GM19025 (cell line): ENCODE measurements around the gene GPD1L.

Experiments
- ATAC-seq: cut with Tn5 transposase; IDR thresholded peaks from one replicate; pipeline ENCODE4 v1.9.1; 2021; ENCODE audit warnings: mild to moderate bottlenecking, low read depth, moderate library complexity; ENCODE audit not compliant: unreplicated experiment

Gene GPD1L

DNA sequence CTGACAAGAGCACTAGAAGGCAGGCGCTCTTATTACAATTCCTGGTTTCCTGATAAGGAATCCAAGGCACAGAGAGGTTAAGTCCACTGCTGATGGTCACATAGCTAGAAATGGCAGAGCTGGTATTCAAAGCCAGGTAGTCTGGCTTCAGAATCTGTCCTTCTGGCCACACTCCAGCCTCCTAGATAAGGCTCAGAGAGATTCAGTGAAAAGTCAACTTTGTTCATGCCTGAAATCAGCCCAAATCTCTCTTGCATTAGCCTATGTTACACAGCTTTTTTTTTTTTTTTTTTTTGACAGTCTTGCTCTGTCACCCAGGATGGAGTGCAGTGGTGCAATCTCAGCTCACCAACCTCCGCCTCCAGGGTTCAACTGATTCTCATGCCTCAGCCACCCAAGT lies 110.9 kb downstream of the GPD1L start:
- ATAC-seq: no peak
